CD4-positive, alpha-beta T cell treated with Interferon alpha-2 for 1 hour (primary cell): ENCODE results near the gene SOX3.

Source experiments
- DNase-seq, 2 donors: peaks; one replicate each; pipeline ENCODE4 v3.0.0-alpha.2; 2020 to 2022

The SOX3 gene

DNA sequence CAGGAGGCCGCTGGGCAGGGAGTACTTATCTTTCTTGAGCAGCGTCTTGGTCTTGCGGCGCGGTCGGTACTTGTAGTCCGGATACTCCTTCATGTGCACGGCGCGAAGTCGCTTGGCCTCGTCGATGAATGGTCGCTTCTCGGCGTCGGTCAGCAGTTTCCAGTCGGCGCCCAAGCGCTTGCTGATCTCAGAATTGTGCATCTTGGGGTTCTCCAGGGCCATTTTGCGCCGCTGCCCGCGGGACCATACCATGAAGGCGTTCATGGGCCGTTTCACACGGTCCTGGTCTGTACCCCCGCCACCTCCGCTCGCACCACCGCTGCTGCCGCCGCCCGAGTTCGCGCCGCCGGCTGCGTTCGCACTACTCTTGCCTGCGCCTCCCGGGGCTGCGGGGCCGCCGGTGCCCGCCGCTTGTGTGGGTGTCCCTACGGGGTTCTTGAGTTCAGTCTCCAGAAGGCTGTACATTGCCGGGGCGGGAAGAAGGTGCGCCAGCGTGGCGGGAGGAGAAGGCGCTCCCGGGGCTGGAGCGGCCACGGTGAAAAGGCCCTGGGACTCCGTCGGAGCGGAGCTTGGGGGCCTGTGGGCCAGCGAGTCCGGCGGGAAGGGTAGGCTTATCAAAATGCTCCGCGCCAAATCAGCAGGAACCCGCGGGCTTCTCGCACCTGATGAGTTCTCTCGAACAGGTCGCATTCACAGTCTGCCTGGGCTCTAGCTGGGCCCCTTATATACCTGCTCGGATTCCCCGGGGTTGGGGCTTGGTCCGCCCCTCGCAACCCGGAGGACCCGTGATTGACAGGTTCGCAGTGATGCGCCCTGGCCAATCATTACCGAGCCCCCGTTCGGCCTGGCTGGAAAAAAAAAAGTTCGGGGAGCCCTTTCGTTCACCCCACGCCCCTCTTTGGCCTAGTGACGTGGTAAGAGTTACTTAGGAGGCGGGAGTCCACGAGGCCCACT, at the start of gene SOX3:
SOX3 (minus strand) TSS at position 699 of the 954 bp plus-strand sequence; CDS start at position 690, 9 bp downstream.
- no peak for DNase-seq

DNA sequence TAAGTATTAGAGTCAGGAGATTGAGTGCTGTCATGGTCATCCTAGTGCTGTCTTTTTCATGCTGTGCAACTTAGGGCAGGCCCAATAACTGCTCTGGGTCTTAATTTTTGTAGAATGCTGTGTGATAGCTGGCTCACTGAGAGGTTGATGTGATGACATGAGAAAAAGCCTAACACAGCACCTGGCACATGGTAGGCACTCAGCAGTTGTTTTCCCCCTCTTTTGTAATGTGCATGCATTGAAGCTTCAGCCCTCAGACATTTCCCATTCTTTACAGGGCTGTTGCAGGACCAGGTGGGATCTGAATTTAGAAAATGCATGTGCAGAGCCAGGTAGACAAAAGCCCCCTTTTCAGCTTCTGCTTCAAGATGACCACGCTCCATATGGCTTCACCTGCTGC, 44.1 kb upstream of the SOX3 start:
- DNase-seq: no peak

DNA sequence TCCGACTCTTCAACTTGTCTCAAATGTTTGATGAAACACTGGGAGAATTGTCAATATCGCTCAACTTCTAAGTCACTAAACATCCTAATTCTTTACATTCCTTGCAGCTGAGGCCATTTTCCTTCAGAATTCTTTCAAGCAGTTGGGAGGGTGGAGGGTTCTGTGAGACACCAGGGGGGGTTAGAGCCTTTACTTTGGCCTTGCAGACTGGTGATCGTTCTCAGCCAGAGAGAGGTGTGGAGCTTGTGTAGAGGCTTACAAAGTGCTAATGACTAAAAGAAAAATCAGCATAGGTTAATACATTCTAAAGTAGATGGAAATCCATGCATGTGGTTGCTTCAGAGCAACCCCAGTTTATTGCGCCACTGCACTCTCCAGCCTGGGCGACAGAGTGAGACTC, 21.3 kb upstream of the SOX3 start:
- DNase-seq: no peak

- DNase-seq: no peak
These were observed 20.6 kb upstream of the SOX3 start for GRCh38 chrX:140525448-140525847.

- no peak for DNase-seq
These were observed 19.7 kb upstream of the SOX3 start for GRCh38 chrX:140524556-140524955.

GRCh38 chrX:140521393-140521792, 16.5 kb upstream of the SOX3 start:
- no peak for DNase-seq

- DNase-seq: no peak
These were observed 9.7 kb upstream of the SOX3 start for GRCh38 chrX:140514554-140514953.

- no peak for DNase-seq
These were observed 6.0 kb upstream of the SOX3 start for GRCh38 chrX:140510895-140511295.

DNA sequence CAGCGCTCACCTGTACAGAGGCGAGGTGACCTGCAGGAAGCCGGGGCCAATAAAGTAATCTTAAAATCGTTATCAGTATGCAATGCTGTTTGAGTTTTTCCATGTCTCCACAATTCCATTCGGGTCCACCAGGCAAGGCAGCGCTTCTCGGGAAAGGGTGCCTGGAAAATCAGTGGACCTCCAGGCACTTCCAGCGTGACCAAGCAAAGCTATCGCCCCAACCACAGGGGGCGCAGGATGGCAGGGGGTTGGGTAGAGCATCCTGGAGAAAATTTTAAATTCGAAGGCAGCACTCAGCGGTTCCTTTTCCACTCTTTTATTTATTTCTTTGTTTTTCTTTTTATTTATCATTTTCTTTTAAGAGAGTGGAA, 5.4 kb upstream of the SOX3 start:
- DNase-seq: no peak

DNA sequence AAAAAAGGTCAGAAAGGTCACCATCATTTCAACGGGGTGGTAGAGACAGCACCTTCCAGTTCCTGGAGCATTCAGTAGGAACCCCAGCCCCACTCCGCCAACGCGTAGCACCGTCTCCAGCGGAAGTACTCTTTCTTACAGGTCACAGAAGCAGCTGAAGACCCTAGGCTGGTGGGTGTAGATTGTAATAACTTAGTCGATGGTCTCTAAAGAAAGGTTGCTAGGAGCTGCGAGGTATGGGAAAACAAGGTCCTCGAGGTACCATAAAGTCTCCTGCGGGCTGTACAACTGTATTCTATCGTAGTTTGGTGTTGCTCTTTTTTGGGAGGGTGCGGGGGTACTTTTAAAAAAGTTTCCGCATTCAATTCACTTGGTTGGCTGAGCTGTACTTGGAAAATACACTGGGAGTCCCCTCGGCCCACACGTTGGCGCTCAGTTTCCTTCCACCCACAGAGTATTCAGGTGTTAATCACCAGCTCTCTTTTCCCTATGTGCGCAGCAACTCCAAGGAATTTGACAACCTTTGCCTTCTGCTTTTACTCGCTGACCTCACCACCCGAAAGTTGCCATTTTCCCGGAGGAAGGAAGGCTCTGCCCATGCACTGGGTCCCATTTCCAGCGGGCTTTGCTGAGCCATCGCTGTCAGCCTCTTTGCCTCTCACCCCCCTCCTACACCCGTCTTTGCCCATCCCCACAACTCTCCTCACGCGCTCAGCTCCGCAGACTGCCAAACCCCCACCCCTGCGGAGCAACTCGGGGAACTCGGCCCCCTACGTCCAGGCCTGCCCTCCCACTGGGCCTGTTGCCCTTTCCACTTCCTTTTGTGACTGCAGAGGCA, 4.8 kb upstream of the SOX3 start:
- no peak for DNase-seq

GRCh38 chrX:140508958-140509357, 4.1 kb upstream of the SOX3 start:
- DNase-seq: no peak

DNA sequence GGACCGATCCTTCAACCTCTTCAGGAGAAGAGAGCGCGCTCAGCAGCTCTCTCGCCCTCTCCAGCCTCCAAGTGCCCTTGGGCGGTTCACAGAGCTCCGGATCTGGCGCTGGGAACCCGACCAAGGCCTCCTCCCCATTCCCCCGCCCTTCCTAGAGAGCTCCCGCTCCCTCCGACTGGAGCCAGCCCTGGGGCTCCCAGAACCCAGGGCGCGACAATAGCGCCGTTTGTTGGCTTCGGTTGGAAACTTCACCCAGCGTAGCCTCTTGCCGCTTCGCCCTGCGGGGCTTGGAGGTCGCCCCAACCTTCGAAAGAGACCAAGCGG, 3.1 kb upstream of the SOX3 start:
- DNase-seq: no peak

DNA sequence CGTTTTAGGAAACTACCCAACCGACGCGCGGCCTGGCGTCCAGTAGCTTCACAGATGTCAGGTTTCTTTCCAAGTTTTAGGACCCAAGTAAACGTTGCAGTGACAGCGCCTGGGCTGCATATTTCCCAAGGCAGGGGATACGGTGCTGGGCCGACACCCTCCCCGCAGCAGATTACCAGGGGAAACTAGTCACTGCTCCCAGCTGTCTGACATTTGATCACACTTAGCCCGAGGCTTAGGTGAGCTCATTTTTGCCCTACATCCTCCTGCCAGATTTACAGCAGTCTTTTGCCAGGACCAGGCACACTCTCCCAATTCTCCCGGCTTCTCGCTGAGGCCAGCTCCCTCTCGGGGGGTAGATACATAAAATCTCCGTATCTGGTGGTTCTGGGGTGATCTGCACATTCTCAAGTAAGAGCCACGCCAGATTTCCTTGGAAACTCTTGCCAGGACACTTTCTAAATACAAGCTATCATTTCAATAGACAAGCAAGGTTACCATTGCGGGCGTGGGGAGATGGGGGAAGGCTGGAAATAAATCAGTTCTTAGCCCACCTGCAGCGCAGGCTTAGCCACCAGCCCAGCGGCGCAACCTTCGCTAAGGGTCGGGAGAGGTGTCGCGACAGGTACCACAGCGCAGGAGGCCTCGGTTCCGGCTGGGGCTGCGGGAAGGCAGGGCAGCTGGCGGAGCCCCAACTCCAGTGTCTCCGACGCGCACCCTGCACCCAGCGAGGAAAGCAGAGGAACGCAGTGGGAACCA, 2.5 kb upstream of the SOX3 start:
- no peak for DNase-seq

GRCh38 chrX:140505421-140506337, 810 bp upstream of the SOX3 start:
- no peak for DNase-seq

- no peak for DNase-seq
These were observed 1.0 kb downstream of the SOX3 start for GRCh38 chrX:140503714-140504351.

DNA sequence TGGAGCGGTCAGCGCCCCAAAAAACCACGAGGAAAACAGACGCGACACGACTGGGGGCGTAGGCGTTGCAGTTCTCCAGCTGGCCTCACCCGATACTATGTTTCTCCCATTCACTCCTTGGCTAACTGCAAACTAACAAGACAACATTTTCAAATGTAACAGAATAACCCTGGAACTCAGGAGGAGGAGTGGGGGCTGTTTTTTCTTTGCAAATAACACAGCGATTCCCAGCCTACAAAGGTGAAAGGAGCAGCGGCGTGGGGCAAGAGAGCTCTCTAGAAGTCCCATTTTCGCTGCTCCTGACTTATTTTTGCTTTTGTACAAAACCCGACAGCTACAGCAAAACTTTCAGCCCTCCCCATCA, 1.6 kb downstream of the SOX3 start:
- no peak for DNase-seq

DNA sequence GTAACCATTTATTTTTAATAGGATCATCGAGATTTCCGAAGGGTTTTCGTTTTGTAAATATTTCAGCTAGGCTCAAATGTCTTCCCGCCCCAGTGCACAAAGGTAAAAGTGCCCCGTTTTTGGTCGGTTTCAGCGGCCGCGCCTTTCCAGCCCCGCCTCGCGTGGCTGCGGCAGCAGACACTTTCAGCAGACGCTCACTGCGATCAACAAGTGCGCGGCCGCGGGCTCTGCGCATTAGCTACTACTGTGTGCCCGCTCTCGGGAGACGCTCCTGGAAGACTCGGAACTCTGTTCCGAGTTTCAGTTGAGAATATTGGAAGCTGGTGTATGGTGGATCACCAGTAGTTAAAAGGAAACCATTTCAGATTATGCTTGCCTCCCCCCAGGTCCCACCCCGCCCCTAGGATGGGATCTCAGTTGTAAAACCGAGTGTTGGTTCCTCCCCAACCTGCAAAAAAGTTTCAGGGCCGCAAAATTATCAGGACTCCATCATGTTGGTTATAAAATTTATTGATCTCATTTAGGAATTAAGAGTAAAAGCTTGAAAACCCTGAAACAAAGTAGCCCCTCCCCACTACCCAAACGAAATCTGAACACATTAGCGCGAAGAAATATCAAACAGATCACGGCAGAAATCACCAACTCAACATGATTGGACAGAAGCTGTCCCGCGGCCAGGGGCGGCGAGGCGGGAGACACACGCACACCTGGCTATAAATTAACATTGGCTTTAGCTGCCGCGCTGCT, 2.2 kb downstream of the SOX3 start:
- no peak for DNase-seq

DNA sequence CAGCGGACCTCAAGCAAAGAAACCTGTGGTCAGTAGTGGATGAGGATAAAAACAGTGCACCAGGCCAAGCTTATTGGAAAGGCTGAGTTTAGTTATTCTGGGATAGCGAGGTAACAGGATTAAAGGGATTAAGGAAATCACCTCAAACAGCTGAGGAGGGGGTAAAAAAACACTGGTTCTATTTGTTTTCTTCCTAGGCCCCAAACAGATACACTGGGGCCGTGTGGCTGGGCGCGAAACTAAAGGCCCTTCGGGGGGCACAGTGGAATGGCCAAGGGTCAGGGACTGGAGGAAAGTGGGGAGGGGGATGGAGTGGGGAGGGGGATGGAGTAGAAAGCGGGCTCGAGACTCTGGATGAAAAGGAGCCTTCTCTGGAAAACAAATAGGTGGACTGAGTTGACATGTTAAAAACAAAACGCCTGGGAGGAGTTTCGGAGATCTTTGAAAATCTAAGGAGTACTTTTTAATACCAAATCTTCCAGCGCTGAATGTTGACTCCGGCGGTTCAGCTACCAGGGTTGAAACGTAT, 2.9 kb downstream of the SOX3 start:
- no peak for DNase-seq

GRCh38 chrX:140501321-140501720, 3.5 kb downstream of the SOX3 start:
- no peak for DNase-seq

GRCh38 chrX:140500441-140500840, 4.4 kb downstream of the SOX3 start:
- no peak for DNase-seq

DNA sequence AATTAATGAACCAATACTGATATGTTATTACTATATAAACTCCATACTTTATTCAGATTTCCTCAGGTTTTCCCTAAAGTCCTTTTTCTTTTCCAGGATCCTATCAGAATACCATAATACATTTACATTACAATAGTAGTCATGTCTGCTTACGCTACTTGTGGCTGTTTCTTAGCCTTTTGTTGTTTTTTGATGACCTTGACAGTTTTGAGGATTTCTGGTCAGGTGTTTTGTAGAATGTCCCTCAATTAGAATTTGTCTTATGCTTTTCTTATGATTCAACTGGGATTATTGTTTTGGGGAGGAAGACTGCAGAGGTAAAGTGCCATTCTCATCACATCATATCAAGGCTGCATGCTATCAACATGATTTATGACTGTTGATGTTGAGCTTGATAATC, 9.1 kb downstream of the SOX3 start:
- no peak for DNase-seq
